K562 (cell line): Measurements from ENCODE around the gene ADAMTSL2. TPM values are rescaled to one million over a fixed set of nuclear protein-coding genes. Genes with fewer than 3 reads are reported as not detected.

ENCODE experiments used
- ATAC-seq: fragments of 200-7000 bp; cut with Tn5 transposase; 3 replicates; pipeline ENCODE4 v1.9.1; 2020; ENCODE audit warnings: moderate library complexity
- BruUV-seq: library from RNA; stranded (reverse); fragments of 400-500 nt; replicated peaks from 2 replicates; lab custom pipeline; 2021; lab: Mats Ljungman, UMichigan
- CTCF ChIA-PET: fragments of 300-600 bp; formaldehyde crosslinking; extraction: SDS; loops from one replicate; lab custom pipeline; 2021; ENCODE audit warnings: low intra/inter-chr PET ratio; lab: Yijun Ruan, JAX
- POLR2A ChIA-PET: fragments of 300-600, 350-650 bp; sonication (Branson Sonifier 250); formaldehyde crosslinking; extraction: SDS; loops from one replicate; lab custom pipeline; 2021; ENCODE audit warnings: antibody characterized with exemption, inconsistent platforms; lab: Yijun Ruan, JAX
- DNase-seq, 4 experiments: peaks; one replicate each; pipeline versions ENCODE4 v3.0.0 to v3.0.0-alpha.2; 2011 to 2018; ENCODE audit warnings: low spot score in 3 of 4, mixed read lengths in 3 of 4; ENCODE audit errors: extremely low read depth in 1 of 4
- FAIRE-seq: peaks from 2 replicates; lab custom pipeline; 2011; peaks lifted over from hg19 to GRCh38; lab: Jason Lieb, UNC
- H2AFZ ChIP-seq: 2 replicates; pipeline ENCODE4 v1.6.0; 2011; ENCODE audit warnings: low read depth, low read length, control low read depth, inconsistent platforms
- H3K27ac ChIP-seq: fragments of 200-600 bp; 3 replicates; pipeline ENCODE4 v1.8.0; 2011; ENCODE audit warnings: low read depth, mild to moderate bottlenecking, control low read depth, inconsistent platforms, low read length, moderate library complexity, mixed read lengths; ENCODE audit errors: extremely low read depth
- H3K27me3 ChIP-seq, 2 experiments: fragments of 300-600 bp in 1 of 2; 2 replicates in 1 of 2; 3 replicates in 1 of 2; pipeline versions ENCODE4 v1.6.0 to v1.8.0; 2011; ENCODE audit warnings: inconsistent platforms in 2 of 2, low read length in 2 of 2, mild to moderate bottlenecking in 1 of 2, mixed read lengths in 1 of 2, moderate library complexity in 1 of 2; ENCODE audit not compliant: control insufficient read depth in 2 of 2, insufficient read depth in 2 of 2
- H3K36me3 ChIP-seq: fragments of 300-600 bp; 3 replicates; pipeline ENCODE4 v1.8.0; 2011; ENCODE audit warnings: mild to moderate bottlenecking, low read length, inconsistent platforms; ENCODE audit not compliant: control insufficient read depth, insufficient read depth
- H3K4me1 ChIP-seq, 2 experiments: fragments of 200-600 bp in 1 of 2; replicated peaks in 1 of 2; 2 replicates in 1 of 2; 3 replicates in 1 of 2; pipeline versions ENCODE4 v1.5.1 to v1.8.0; 2011; ENCODE audit warnings: inconsistent platforms in 2 of 2, low read length in 2 of 2, mild to moderate bottlenecking in 1 of 2, mixed read lengths in 1 of 2, moderate library complexity in 1 of 2; ENCODE audit not compliant: control insufficient read depth in 2 of 2, insufficient read depth in 2 of 2
- H3K4me2 ChIP-seq: 2 replicates; pipeline ENCODE4 v1.6.1; 2011; ENCODE audit warnings: low read length, control low read depth, inconsistent platforms, mixed read lengths; ENCODE audit not compliant: insufficient read depth
- H3K4me3 ChIP-seq: fragments of 200-600 bp; sonication (generic), shearing (Covaris generic); 2 replicates; pipeline ENCODE4 v1.5.1; 2016; ENCODE audit warnings: control low read depth, inconsistent platforms
- H3K79me2 ChIP-seq: fragments of 200-600 bp; 3 replicates; pipeline ENCODE4 v1.8.0; 2011; ENCODE audit warnings: low read length, inconsistent platforms; ENCODE audit not compliant: control insufficient read depth, insufficient read depth
- H3K9ac ChIP-seq, 2 experiments: 2 replicates each; pipeline versions ENCODE4 v1.6.0 to v1.6.1; 2011; ENCODE audit warnings: low read depth in 2 of 2, low read length in 2 of 2, control low read depth in 1 of 2, inconsistent platforms in 1 of 2, mild to moderate bottlenecking in 1 of 2, mixed read lengths in 1 of 2; ENCODE audit not compliant: insufficient read depth in 1 of 2
- H3K9me1 ChIP-seq: one replicate; pipeline ENCODE4 v1.6.0; 2011; ENCODE audit warnings: inconsistent platforms, mild to moderate bottlenecking, low read length, moderate library complexity; ENCODE audit not compliant: control insufficient read depth, insufficient read depth
- H3K9me3 ChIP-seq: replicated peaks from 2 replicates; pipeline ENCODE4 v1.5.1; 2011; ENCODE audit warnings: low read depth, low read length, inconsistent platforms; ENCODE audit not compliant: control insufficient read depth, insufficient read depth
- H4K20me1 ChIP-seq: replicated peaks from 2 replicates; pipeline ENCODE4 v1.6.1; 2011; ENCODE audit warnings: low read length, inconsistent platforms, mixed read lengths; ENCODE audit not compliant: control insufficient read depth, insufficient read depth
- CCNT2 ChIP-seq: IDR thresholded peaks from 2 replicates; pipeline ENCODE4 v1.6.1; 2011; ENCODE audit warnings: borderline replicate concordance, low read depth, mild to moderate bottlenecking, moderate library complexity, mixed read lengths, low read length; ENCODE audit not compliant: insufficient read length; ENCODE audit errors: extremely low read depth
- CEBPG ChIP-seq, 3 experiments: fragments of 200-800 bp in 1 of 3; sonication (Bioruptor generic) in 1 of 3; sonication (generic) in 1 of 3; formaldehyde crosslinking in 1 of 3; IDR thresholded peaks in 2 of 3; conservative IDR thresholded peaks in 1 of 3; 2 replicates each; pipeline versions ENCODE4 v1.6.1 to v1.8.0; 2016 to 2022; ENCODE audit warnings: missing compliant biosample characterization in 2 of 3, missing genetic modification characterization in 2 of 3, mild to moderate bottlenecking in 1 of 3, missing genetic modification reagents in 1 of 3
- CREM ChIP-seq: IDR thresholded peaks from 2 replicates; pipeline ENCODE4 v1.6.1; 2014; ENCODE audit warnings: antibody characterized with exemption, low read depth
- L3MBTL2 ChIP-seq: fragments of 450-650 bp; IDR thresholded peaks from 2 replicates; pipeline ENCODE4 v1.6.1; 2016; ENCODE audit warnings: mild to moderate bottlenecking, moderate library complexity
- MYBL2 ChIP-seq, 2 experiments: fragments of 450-650 bp in 1 of 2; sonication (generic) in 1 of 2; formaldehyde crosslinking in 1 of 2; IDR thresholded peaks; 2 replicates each; pipeline versions ENCODE4 v1.6.1 to v1.8.1; 2017 to 2022; ENCODE audit warnings: borderline replicate concordance in 1 of 2, inconsistent platforms in 1 of 2, low read depth in 1 of 2, mild to moderate bottlenecking in 1 of 2, missing genetic modification reagents in 1 of 2, moderate library complexity in 1 of 2
- SLC30A9 ChIP-seq: fragments of 250-450 bp; sonication (Bioruptor Pico); IDR thresholded peaks from 2 replicates; pipeline ENCODE4 v1.8.0; 2022; ENCODE audit warnings: mild to moderate bottlenecking, moderate library complexity
- TCFL5 ChIP-seq: fragments of 250-450 bp; sonication (Bioruptor Pico); conservative IDR thresholded peaks from 2 replicates; pipeline ENCODE4 v1.6.1; 2021; ENCODE audit warnings: mild to moderate bottlenecking, moderate library complexity, matching md5 sums
- ZNF444 ChIP-seq: fragments of 250-450 bp; sonication (Bioruptor Pico); IDR thresholded peaks from 2 replicates; pipeline ENCODE4 v1.4.0; 2020; ENCODE audit warnings: mild to moderate bottlenecking, moderate library complexity
- WGBS: fragments of 100-300 bp; shearing (Covaris generic); methylation state at CpG from one replicate; pipeline ENCODE4 v1.1.6; 2016; ENCODE audit warnings: low coverage, mixed read lengths; ENCODE audit not compliant: insufficient coverage; ENCODE audit errors: missing lambda C conversion rate; 5-methylcytosine and 5-hydroxymethylcytosine counted together
- in situ Hi-C: fragments of 300-500 bp; cut with MboI; formaldehyde crosslinking; loops from 4 replicates; pipeline ENCODE4 v1.15.0; 2018; ENCODE audit warnings: inconsistent platforms, mixed read lengths
- intact Hi-C: fragments of 100-400 bp; cut with micrococcal nuclease; formaldehyde crosslinking; loops from 2 replicates; pipeline ENCODE4 v1.14.2; 2022
- polyA plus RNA-seq, 8 experiments: library from polyadenylated mRNA; depleted of rRNA in 4 of 8; stranded (reverse) in 5 of 8; unstranded in 3 of 8; fragments of >200 nt; fragmentation: Nextera tagmentation in 2 of 8; fragmentation: Illumina TruSeq in 1 of 8; extraction: Ambion mirVana in 2 of 8; extraction: Trizol in 1 of 8; gene quantifications; 2 replicates each; pipeline versions ENCODE4 v1.2.1 to v1.2.3, GENCODE V29; 2011 to 2014; ENCODE audit warnings: inconsistent platforms in 1 of 8, missing spikeins in 1 of 8
- total RNA-seq, 7 experiments: library from RNA; depleted of rRNA in 6 of 7; stranded (reverse); fragments of >200 nt in 6 of 7; fragmentation: Illumina TruSeq in 2 of 7; extraction: Trizol in 2 of 7; gene quantifications; 2 replicates each; pipeline versions ENCODE4 v1.2.1 to v1.2.3, GENCODE V29; 2011 to 2021; ENCODE audit warnings: low replicate concordance in 1 of 7
- TF ChIP-seq, protein P1 (sequence below): fragments of 250-450 bp; sonication (Bioruptor Pico); IDR thresholded peaks from 2 replicates; pipeline ENCODE4 v1.5.0; 2020; ENCODE audit warnings: mild to moderate bottlenecking, borderline replicate concordance
- TF ChIP-seq, protein P2 (sequence below): sonication (generic); formaldehyde crosslinking; IDR thresholded peaks from 2 replicates; pipeline ENCODE4 v1.8.0; 2022; ENCODE audit warnings: missing genetic modification reagents, mild to moderate bottlenecking, moderate library complexity, borderline replicate concordance
- TF ChIP-seq, protein P3 (sequence below): fragments of 450-650 bp; formaldehyde crosslinking; conservative IDR thresholded peaks from 2 replicates; pipeline ENCODE4 v1.4.0; 2022; ENCODE audit warnings: mild to moderate bottlenecking, missing genetic modification characterization
- TF ChIP-seq, protein P4 (sequence below), 3 experiments: IDR thresholded peaks in 2 of 3; conservative IDR thresholded peaks in 1 of 3; 2 replicates each; pipeline ENCODE4 v1.5.1; 2011 to 2012; ENCODE audit warnings: low read length in 3 of 3, mild to moderate bottlenecking in 3 of 3, control low read depth in 2 of 3, improper control_type of control experiment in 1 of 3, inconsistent platforms in 1 of 3, low read depth in 1 of 3, mixed read lengths in 1 of 3, moderate library complexity in 1 of 3; ENCODE audit not compliant: insufficient read depth in 2 of 3

ADAMTSL2 gene
- total and polyA plus RNA-seq, 9 of the 15 experiments (the other 6 are each of a cell fraction or from before 2014, with no cell fraction given) = 0.04 TPM; not detected in 8

DNA sequence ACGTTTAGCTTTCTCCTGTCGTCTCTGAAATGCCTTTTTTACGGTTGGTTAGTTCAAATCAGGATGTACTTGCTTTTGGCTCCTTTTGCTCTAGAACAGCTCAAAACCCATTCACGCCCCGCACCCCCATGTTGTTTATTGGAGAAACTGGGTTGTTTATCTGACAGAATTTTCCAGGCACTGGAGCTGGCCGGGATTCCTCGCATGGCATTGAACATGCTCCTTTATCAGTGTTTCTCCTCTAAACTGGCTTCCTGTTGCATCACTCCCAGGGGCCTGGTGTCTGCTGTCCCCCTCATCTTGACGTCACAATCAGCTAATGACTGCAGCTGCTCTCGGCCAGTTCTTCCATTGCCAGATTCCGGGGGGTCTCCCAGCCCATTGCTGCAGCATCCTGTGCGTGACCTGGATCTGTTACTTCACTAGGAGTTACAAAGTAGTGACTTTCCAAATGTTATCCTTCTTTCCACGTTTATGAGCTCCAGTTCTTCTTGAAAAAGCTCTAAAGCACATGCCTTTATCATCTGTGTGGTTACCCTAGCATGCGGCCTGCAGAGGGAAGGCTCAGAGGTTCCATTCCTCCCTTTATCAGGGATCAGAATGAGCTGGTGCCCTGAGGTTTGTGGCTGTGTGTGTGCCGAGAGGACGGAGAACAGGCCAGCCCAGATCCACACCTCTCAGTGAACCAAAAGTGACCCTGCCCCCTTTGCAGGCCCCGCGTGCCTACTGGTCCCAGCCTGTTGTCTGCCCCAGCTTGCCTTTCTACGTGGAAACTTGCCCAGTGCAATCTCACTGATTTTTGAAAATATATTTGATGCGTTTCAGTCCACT, 47.2 kb downstream of the ADAMTSL2 start:
- Histone ChIP-seq H3K9me3 (no peaks in the 10 kb centered on the region), H3K36me3 (no peaks in the 10 kb centered on the region), H3K9ac (no peak overlapping the region), H3K4me1 (peaks cover 0 to 14% of the 10 kb centered on the region in 2 experiments; a peak in 2 of 5 replicates), H3K4me2 (no peak overlapping the region), H3K79me2 (no peaks in the 10 kb centered on the region), H4K20me1 (peaks cover 10% of the 10 kb centered on the region), H3K27ac (no peak overlapping the region), H2AFZ (no peak overlapping the region), H3K27me3 (peaks cover 43 to 89% of the 10 kb centered on the region in 2 experiments; a peak in 4 of 5 replicates), H3K9me1 (no peaks in the 10 kb centered on the region), H3K4me3 (no peak overlapping the region)
- FAIRE-seq (no peak), ATAC-seq (no peak), DNase-seq (no peak)
- in situ Hi-C loops = no loop called here
- ChIA-PET POLR2A (interaction anchor here (0.6 kb wide), 1 partner anchor 55 kb away, joined by 3 read pairs; no protein-coding TSS in a partner anchor), CTCF (no interaction called here)
- intact Hi-C loops = no loop called here
- no TSS peak for BruUV-seq
- 2% methylated on average over 19 of the region's 19 CpGs for WGBS
- TF ChIP-seq MYBL2 (IDR thresholded peaks at IDR 0.05; ENCODE audit: low read depth) = no peak
- TF ChIP-seq MYBL2 (CRISPR knock-in tag; IDR thresholded peaks at IDR 0.05; ENCODE audit: borderline replicate concordance) = no peak
- TF ChIP-seq, protein P1, sequence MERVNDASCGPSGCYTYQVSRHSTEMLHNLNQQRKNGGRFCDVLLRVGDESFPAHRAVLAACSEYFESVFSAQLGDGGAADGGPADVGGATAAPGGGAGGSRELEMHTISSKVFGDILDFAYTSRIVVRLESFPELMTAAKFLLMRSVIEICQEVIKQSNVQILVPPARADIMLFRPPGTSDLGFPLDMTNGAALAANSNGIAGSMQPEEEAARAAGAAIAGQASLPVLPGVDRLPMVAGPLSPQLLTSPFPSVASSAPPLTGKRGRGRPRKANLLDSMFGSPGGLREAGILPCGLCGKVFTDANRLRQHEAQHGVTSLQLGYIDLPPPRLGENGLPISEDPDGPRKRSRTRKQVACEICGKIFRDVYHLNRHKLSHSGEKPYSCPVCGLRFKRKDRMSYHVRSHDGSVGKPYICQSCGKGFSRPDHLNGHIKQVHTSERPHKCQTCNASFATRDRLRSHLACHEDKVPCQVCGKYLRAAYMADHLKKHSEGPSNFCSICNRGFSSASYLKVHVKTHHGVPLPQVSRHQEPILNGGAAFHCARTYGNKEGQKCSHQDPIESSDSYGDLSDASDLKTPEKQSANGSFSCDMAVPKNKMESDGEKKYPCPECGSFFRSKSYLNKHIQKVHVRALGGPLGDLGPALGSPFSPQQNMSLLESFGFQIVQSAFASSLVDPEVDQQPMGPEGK (CRISPR knock-in tag) = no peak
- no peak for TF ChIP-seq SLC30A9 (CRISPR knock-in tag)
- peak; percentile 45 for TF ChIP-seq CREM
- TF ChIP-seq TCFL5 (CRISPR knock-in tag) = no peak
- TF ChIP-seq, protein P2, sequence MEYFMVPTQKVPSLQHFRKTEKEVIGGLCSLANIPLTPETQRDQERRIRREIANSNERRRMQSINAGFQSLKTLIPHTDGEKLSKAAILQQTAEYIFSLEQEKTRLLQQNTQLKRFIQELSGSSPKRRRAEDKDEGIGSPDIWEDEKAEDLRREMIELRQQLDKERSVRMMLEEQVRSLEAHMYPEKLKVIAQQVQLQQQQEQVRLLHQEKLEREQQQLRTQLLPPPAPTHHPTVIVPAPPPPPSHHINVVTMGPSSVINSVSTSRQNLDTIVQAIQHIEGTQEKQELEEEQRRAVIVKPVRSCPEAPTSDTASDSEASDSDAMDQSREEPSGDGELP (CRISPR knock-in tag) = no peak
- no peak for TF ChIP-seq CCNT2
- TF ChIP-seq, protein P3, sequence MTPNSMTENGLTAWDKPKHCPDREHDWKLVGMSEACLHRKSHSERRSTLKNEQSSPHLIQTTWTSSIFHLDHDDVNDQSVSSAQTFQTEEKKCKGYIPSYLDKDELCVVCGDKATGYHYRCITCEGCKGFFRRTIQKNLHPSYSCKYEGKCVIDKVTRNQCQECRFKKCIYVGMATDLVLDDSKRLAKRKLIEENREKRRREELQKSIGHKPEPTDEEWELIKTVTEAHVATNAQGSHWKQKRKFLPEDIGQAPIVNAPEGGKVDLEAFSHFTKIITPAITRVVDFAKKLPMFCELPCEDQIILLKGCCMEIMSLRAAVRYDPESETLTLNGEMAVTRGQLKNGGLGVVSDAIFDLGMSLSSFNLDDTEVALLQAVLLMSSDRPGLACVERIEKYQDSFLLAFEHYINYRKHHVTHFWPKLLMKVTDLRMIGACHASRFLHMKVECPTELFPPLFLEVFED (CRISPR knock-in tag) = no peak
- no peak for TF ChIP-seq ZNF444
- 0 out of 2 replicates have a peak, but pooled peaks have one; percentile 20 for TF ChIP-seq L3MBTL2
- TF ChIP-seq, protein P4, sequence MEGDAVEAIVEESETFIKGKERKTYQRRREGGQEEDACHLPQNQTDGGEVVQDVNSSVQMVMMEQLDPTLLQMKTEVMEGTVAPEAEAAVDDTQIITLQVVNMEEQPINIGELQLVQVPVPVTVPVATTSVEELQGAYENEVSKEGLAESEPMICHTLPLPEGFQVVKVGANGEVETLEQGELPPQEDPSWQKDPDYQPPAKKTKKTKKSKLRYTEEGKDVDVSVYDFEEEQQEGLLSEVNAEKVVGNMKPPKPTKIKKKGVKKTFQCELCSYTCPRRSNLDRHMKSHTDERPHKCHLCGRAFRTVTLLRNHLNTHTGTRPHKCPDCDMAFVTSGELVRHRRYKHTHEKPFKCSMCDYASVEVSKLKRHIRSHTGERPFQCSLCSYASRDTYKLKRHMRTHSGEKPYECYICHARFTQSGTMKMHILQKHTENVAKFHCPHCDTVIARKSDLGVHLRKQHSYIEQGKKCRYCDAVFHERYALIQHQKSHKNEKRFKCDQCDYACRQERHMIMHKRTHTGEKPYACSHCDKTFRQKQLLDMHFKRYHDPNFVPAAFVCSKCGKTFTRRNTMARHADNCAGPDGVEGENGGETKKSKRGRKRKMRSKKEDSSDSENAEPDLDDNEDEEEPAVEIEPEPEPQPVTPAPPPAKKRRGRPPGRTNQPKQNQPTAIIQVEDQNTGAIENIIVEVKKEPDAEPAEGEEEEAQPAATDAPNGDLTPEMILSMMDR (IDR thresholded peaks at IDR 0.05 in 2 of 3, conservative IDR thresholded peaks at IDR 0.05 in 1 of 3; ENCODE audit: insufficient read depth in 2 of 3, low read depth in 1 of 3, low read length in 3 of 3) = no peak
- TF ChIP-seq CEBPG (CRISPR knock-in tag; IDR thresholded peaks at IDR 0.05) = no peak
- TF ChIP-seq CEBPG (tag; conservative IDR thresholded peaks at IDR 0.05 in 1 of 2, IDR thresholded peaks at IDR 0.05 in 1 of 2) = peak in 1 of 2 experiments; percentile 71; a peak in 2 of 4 replicates
